HepG2 (cell line): ENCODE data around the gene NPNT. TPM values are rescaled to one million over a fixed set of nuclear protein-coding genes. Genes with fewer than 3 reads are reported as not detected.
A peak's percentile ranks its signal among the peaks of the same experiment; 100 is the strongest.

Experiments used
- ATAC-seq: fragments of 200-7000 bp; cut with Tn5 transposase; 3 replicates; pipeline ENCODE4 v1.9.1; 2020; ENCODE audit warnings: mild to moderate bottlenecking, moderate library complexity
- BruUV-seq: library from RNA; stranded (reverse); fragments of 400-500 nt; replicated peaks from 2 replicates; lab custom pipeline; 2021; lab: Mats Ljungman, UMichigan
- CTCF ChIA-PET: fragments of 300-600 bp; formaldehyde crosslinking; extraction: SDS; loops from one replicate; lab custom pipeline; 2021; ENCODE audit warnings: low total read pairs, inconsistent platforms, low intra/inter-chr PET ratio; lab: Yijun Ruan, JAX
- POLR2A ChIA-PET: fragments of 350-600 bp; sonication (Branson Sonifier 250); formaldehyde crosslinking; loops from one replicate; lab custom pipeline; 2020; ENCODE audit warnings: antibody characterized with exemption, inconsistent platforms; lab: Yijun Ruan, JAX
- DNase-seq: peaks from one replicate; pipeline ENCODE4 v3.0.0-alpha.2; 2015; ENCODE audit warnings: low spot score
- FAIRE-seq: peaks from 3 replicates; lab custom pipeline; 2011; peaks lifted over from hg19 to GRCh38; lab: Jason Lieb, UNC
- H2AFZ ChIP-seq: one replicate; pipeline ENCODE4 v1.6.1; 2011; ENCODE audit warnings: low read length, inconsistent platforms
- H3K27ac ChIP-seq: fragments of 300-600 bp; 3 replicates; pipeline ENCODE4 v1.8.0; 2011; ENCODE audit warnings: mixed run types, mild to moderate bottlenecking, mixed read lengths, low read length, inconsistent platforms; ENCODE audit not compliant: insufficient read depth; ENCODE audit errors: extremely low read length
- H3K27me3 ChIP-seq, 2 experiments: fragments of 200-600 bp in 1 of 2; 2 replicates in 1 of 2; 3 replicates in 1 of 2; pipeline versions ENCODE4 v1.6.0 to v1.8.0; 2011; ENCODE audit warnings: low read length in 2 of 2, mild to moderate bottlenecking in 2 of 2, moderate library complexity in 2 of 2, inconsistent platforms in 1 of 2; ENCODE audit not compliant: insufficient read depth in 2 of 2, control insufficient read depth in 1 of 2
- H3K36me3 ChIP-seq, 2 experiments: fragments of 200-600 bp in 1 of 2; replicated peaks in 1 of 2; 2 replicates in 1 of 2; 3 replicates in 1 of 2; pipeline versions ENCODE4 v1.5.1 to v1.8.0; 2011; ENCODE audit warnings: low read length in 2 of 2, inconsistent platforms in 1 of 2; ENCODE audit not compliant: insufficient read depth in 2 of 2, control insufficient read depth in 1 of 2
- H3K4me1 ChIP-seq: 2 replicates; pipeline ENCODE4 v1.5.1; 2012; ENCODE audit warnings: low read length, inconsistent platforms; ENCODE audit not compliant: insufficient read depth
- H3K4me2 ChIP-seq: 2 replicates; pipeline ENCODE4 v1.6.0; 2011; ENCODE audit warnings: low read depth, low read length, inconsistent platforms
- H3K4me3 ChIP-seq, 3 experiments: fragments of 200-600 bp in 1 of 3; sonication (generic), shearing (Covaris generic) in 1 of 3; replicated peaks in 1 of 3; 2 replicates each; pipeline ENCODE4 v1.5.1; 2011 to 2016; ENCODE audit warnings: low read length in 3 of 3, inconsistent platforms in 2 of 3, low read depth in 2 of 3, mild to moderate bottlenecking in 2 of 3, control low read depth in 1 of 3, mixed read lengths in 1 of 3; ENCODE audit not compliant: insufficient read depth in 1 of 3
- H3K79me2 ChIP-seq: one replicate; pipeline ENCODE4 v1.6.1; 2011; ENCODE audit warnings: low read length, inconsistent platforms; ENCODE audit not compliant: insufficient read depth
- H3K9ac ChIP-seq: 2 replicates; pipeline ENCODE4 v1.6.0; 2011; ENCODE audit warnings: mild to moderate bottlenecking, low read depth, low read length, inconsistent platforms; ENCODE audit not compliant: insufficient read depth
- H3K9me3 ChIP-seq: 2 replicates; pipeline ENCODE4 v1.5.1; 2012; ENCODE audit warnings: mild to moderate bottlenecking, low read length
- H4K20me1 ChIP-seq: 2 replicates; pipeline ENCODE4 v1.6.0; 2011; ENCODE audit warnings: inconsistent platforms, mild to moderate bottlenecking, low read length, moderate library complexity; ENCODE audit not compliant: insufficient read depth
- IRF9 ChIP-seq: sonication (generic); formaldehyde crosslinking; IDR thresholded peaks from 2 replicates; pipeline ENCODE4 v1.8.0; 2022; ENCODE audit warnings: missing genetic modification reagents, mild to moderate bottlenecking, borderline replicate concordance
- MAFF ChIP-seq: IDR thresholded peaks from 2 replicates; pipeline ENCODE4 v1.6.1; 2011; ENCODE audit warnings: low read depth, low read length, improper control_type of control experiment
- MAFK ChIP-seq, 2 experiments: IDR thresholded peaks in 1 of 2; conservative IDR thresholded peaks in 1 of 2; 2 replicates each; pipeline ENCODE4 v1.6.1; 2011; ENCODE audit warnings: improper control_type of control experiment in 2 of 2, low read length in 2 of 2
- RBM39 ChIP-seq: fragments of 200-400 bp; formaldehyde crosslinking; IDR thresholded peaks from one replicate; pipeline ENCODE4 v1.6.1; 2018; ENCODE audit warnings: antibody characterized with exemption, mild to moderate bottlenecking, low read depth, low read length; ENCODE audit not compliant: poor library complexity, severe bottlenecking
- SNAPC4 ChIP-seq: sonication (generic); formaldehyde crosslinking; IDR thresholded peaks from 2 replicates; pipeline ENCODE4 v1.4.0; 2020; ENCODE audit warnings: mild to moderate bottlenecking, missing genetic modification reagents
- ZNF121 ChIP-seq: sonication (generic); formaldehyde crosslinking; IDR thresholded peaks from 2 replicates; pipeline ENCODE4 v1.5.0; 2020; ENCODE audit warnings: mild to moderate bottlenecking, missing genetic modification reagents
- ZNF260 ChIP-seq: sonication (generic); formaldehyde crosslinking; IDR thresholded peaks from 2 replicates; pipeline ENCODE4 v1.4.0; 2020; ENCODE audit warnings: missing genetic modification reagents, low read depth, mild to moderate bottlenecking, borderline replicate concordance
- ZNF282 ChIP-seq: fragments of 450-650 bp; IDR thresholded peaks from 2 replicates; pipeline ENCODE4 v1.6.1; 2018; ENCODE audit not compliant: partially characterized antibody
- ZNF660 ChIP-seq: sonication (generic); formaldehyde crosslinking; IDR thresholded peaks from 2 replicates; pipeline ENCODE4 v1.5.1; 2020; ENCODE audit warnings: mild to moderate bottlenecking, low read depth, missing genetic modification reagents, borderline replicate concordance
- WGBS: methylation state at CpG from one replicate; pipeline ENCODE4 v1.1.6; 2017; ENCODE audit warnings: low lambda C conversion rate; 5-methylcytosine and 5-hydroxymethylcytosine counted together
- in situ Hi-C: cut with HindIII; loops from 2 replicates; pipeline ENCODE4 v1.10.0; 2017; ENCODE audit warnings: low pct_unique_long_range_greater_than_20kb; ENCODE audit not compliant: extremely low pct_ligation_motif_present
- intact Hi-C: fragments of 100-400 bp; cut with micrococcal nuclease; formaldehyde crosslinking; loops from one replicate; pipeline ENCODE4 v1.10.0; 2022; ENCODE audit not compliant: unreplicated experiment
- polyA plus RNA-seq, 8 experiments: library from polyadenylated mRNA; depleted of rRNA in 3 of 8; stranded (reverse) in 7 of 8; unstranded in 1 of 8; fragments of >200 nt; fragmentation: Illumina TruSeq in 4 of 8; extraction: Trizol in 4 of 8; gene quantifications; 2 replicates each; pipeline versions ENCODE4 v1.2.1 to v1.2.3, GENCODE V29; 2011 to 2016; ENCODE audit warnings: low read depth in 4 of 8, missing spikeins in 1 of 8, mixed read lengths in 1 of 8; ENCODE audit not compliant: insufficient read depth in 1 of 8
- total RNA-seq, 5 experiments: library from RNA; depleted of rRNA; stranded (reverse); fragments of >200 nt; fragmentation: Illumina TruSeq; extraction: Trizol; gene quantifications; 2 replicates each; pipeline ENCODE4 v1.2.3, GENCODE V29; 2016; ENCODE audit warnings: low read depth in 1 of 5

The NPNT gene
- total and polyA plus RNA-seq, 2 of the 13 experiments (the other 11 are each of a cell fraction or from before 2014, with no cell fraction given) = 1.1 to 19.1 TPM

GRCh38 chr4:105963461-105964400 is 68.5 kb downstream of the NPNT start:
- TF ChIP-seq MAFK (conservative IDR thresholded peaks at IDR 0.05 in 1 of 2, IDR thresholded peaks at IDR 0.05 in 1 of 2; ENCODE audit: low read length in 2 of 2) (peak in 1 of 2 experiments; percentile 32; a peak in 1 of 4 replicates), MAFF (0 out of 2 replicates have a peak, but pooled peaks have one; percentile 9), ZNF121 (no peak)
- no peak overlapping the region for H3K27ac ChIP-seq
- no peaks in the 10 kb centered on the region for H3K27me3 ChIP-seq
- H3K79me2 ChIP-seq = no peaks in the 10 kb centered on the region
- H3K4me3 ChIP-seq = no peak overlapping the region
- no peak overlapping the region for H3K4me2 ChIP-seq
- no peaks in the 10 kb centered on the region for H3K4me1 ChIP-seq
- FAIRE-seq (no peak), DNase-seq (no peak), ATAC-seq (no peak)
- H2AFZ ChIP-seq = peak overlapping the region; percentile 27
- no peak overlapping the region for H3K9ac ChIP-seq
- in situ Hi-C loops = no loop called here
- no peaks in the 10 kb centered on the region for H4K20me1 ChIP-seq
- ChIA-PET CTCF (no interaction called here), POLR2A (no interaction called here)
- intact Hi-C loops = no loop called here
- WGBS = 88% methylated on average over 3 of the region's 3 CpGs
- no peaks in the 10 kb centered on the region for H3K9me3 ChIP-seq
- H3K36me3 ChIP-seq = no peaks in the 10 kb centered on the region
- BruUV-seq = no TSS peak

GRCh38 chr4:105965183-105965800 is 70.0 kb downstream of the NPNT start:
- no peak overlapping the region for H2AFZ ChIP-seq
- CTCF ChIA-PET = no interaction called here
- H3K9ac ChIP-seq = no peak overlapping the region
- no peaks in the 10 kb centered on the region for H4K20me1 ChIP-seq
- H3K4me2 ChIP-seq = no peak overlapping the region
- no peaks in the 10 kb centered on the region for H3K4me1 ChIP-seq
- H3K27ac ChIP-seq = no peak overlapping the region
- H3K4me3 ChIP-seq = no peak overlapping the region
- ATAC-seq (no peak), DNase-seq (no peak), FAIRE-seq (no peak)
- in situ Hi-C loops (no loop called here), intact Hi-C loops (no loop called here)
- H3K27me3 ChIP-seq = no peaks in the 10 kb centered on the region
- no peaks in the 10 kb centered on the region for H3K9me3 ChIP-seq
- no peaks in the 10 kb centered on the region for H3K79me2 ChIP-seq
- 87% methylated on average over 6 of the region's 6 CpGs for WGBS
- no peaks in the 10 kb centered on the region for H3K36me3 ChIP-seq
- BruUV-seq = no TSS peak
- POLR2A ChIA-PET = no interaction called here
- TF ChIP-seq RBM39 (no peak), ZNF260 (no peak), ZNF282 (no peak), ZNF660 (CRISPR knock-in tag) (no peak), SNAPC4 (no peak), IRF9 (CRISPR knock-in tag) (no peak)
